B cell (primary cell): ENCODE results near the gene COQ10A.

Source experiments
- CTCF ChIP-seq: fragments of 200-600 bp; IDR thresholded peaks from one replicate; pipeline ENCODE4 v1.8.0; 2022; ENCODE audit warnings: antibody characterized with exemption, mild to moderate bottlenecking
- EZH2 ChIP-seq: IDR thresholded peaks from 2 replicates; pipeline ENCODE4 v1.6.1; 2012; ENCODE audit warnings: borderline replicate concordance, low read depth, mild to moderate bottlenecking, moderate library complexity, low read length; ENCODE audit not compliant: insufficient read depth, poor library complexity, severe bottlenecking

DNA sequence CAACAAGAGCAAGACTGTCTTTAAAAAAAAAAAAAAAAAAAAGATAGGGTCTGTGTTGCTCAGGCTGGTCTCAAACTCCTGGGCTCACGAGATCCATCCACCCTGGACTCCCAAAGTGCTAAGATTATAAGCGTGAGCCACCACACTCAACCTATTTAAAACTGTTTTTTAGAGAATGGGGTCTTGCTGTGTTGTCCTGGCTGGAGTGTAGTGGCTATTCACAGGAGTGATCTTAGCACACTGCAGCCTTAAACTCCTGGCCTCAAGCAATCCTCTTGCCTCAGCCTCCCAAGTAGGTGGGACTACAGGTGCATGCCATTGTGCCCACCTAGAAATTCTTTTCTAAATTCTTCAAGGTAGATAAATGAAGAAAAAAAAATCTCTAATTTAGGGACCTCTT lies 7.6 kb downstream of the COQ10A start:
- TF ChIP-seq EZH2 (no peak), CTCF (no peak)
